ENCODE data around the gene MDC1. TPM values are rescaled to one million over a fixed set of nuclear protein-coding genes. Genes with fewer than 3 reads are reported as not detected.

MDC1 gene
- total RNA-seq, 1 donor = 12.1 TPM

GRCh38 chr6:30712441-30712945 is 4.6 kb downstream of the MDC1 start:
- TF ChIP-seq CTCF (IDR thresholded peaks at IDR 0.05; ENCODE audit: insufficient read depth, low read length) = no peak

GRCh38 chr6:30711758-30712380 is 5.2 kb downstream of the MDC1 start:
- H3K4me3 ChIP-seq (ENCODE audit: low read depth, low read length) = no peak overlapping the region
- no peak for TF ChIP-seq CTCF (IDR thresholded peaks at IDR 0.05; ENCODE audit: insufficient read depth, low read length)
- DNase-seq (ENCODE audit: low read depth) = no peak

More at GRCh38 chr6:30712441-30712945, 4.6 kb downstream of the MDC1 start:
- DNase-seq (ENCODE audit: low read depth) = no peak
- H3K4me3 ChIP-seq (ENCODE audit: low read depth, low read length) = no peak overlapping the region

GRCh38 chr6:30709101-30709868 is 7.8 kb downstream of the MDC1 start:
- no peak for DNase-seq (ENCODE audit: low read depth)
- TF ChIP-seq CTCF (IDR thresholded peaks at IDR 0.05; ENCODE audit: insufficient read depth, low read length) = no peak
- no peak overlapping the region for H3K4me3 ChIP-seq (ENCODE audit: low read depth, low read length)

GRCh38 chr6:30707281-30707850 is 9.7 kb downstream of the MDC1 start:
- no peak for DNase-seq (ENCODE audit: low read depth)
- no peak overlapping the region for H3K4me3 ChIP-seq (ENCODE audit: low read depth, low read length)
- TF ChIP-seq CTCF (IDR thresholded peaks at IDR 0.05; ENCODE audit: insufficient read depth, low read length) = no peak

GRCh38 chr6:30705620-30706019 is 11.5 kb downstream of the MDC1 start:
- no peak overlapping the region for H3K4me3 ChIP-seq (ENCODE audit: low read depth, low read length)
- no peak for DNase-seq (ENCODE audit: low read depth)
- TF ChIP-seq CTCF (IDR thresholded peaks at IDR 0.05; ENCODE audit: insufficient read depth, low read length) = no peak

GRCh38 chr6:30703821-30704220 is 13.3 kb downstream of the MDC1 start:
- no peak for DNase-seq (ENCODE audit: low read depth)
- no peak overlapping the region for H3K4me3 ChIP-seq (ENCODE audit: low read depth, low read length)
- no peak for TF ChIP-seq CTCF (IDR thresholded peaks at IDR 0.05; ENCODE audit: insufficient read depth, low read length)
